K562 (cell line): Measurements from ENCODE around the gene B4GALNT4. TPM values are rescaled to one million over a fixed set of nuclear protein-coding genes. Genes with fewer than 3 reads are reported as not detected.

Source experiments
- CCAR2 ChIP-seq: fragments of 200-400 bp; formaldehyde crosslinking; IDR thresholded peaks from 2 replicates; pipeline ENCODE4 v1.6.1; 2017; ENCODE audit warnings: mild to moderate bottlenecking, low read depth, low read length
- CHAMP1 ChIP-seq: fragments of 450-650 bp; IDR thresholded peaks from 2 replicates; pipeline ENCODE4 v1.6.1; 2016; ENCODE audit warnings: mild to moderate bottlenecking
- ELF2 ChIP-seq: fragments of 250-450 bp; sonication (Bioruptor Pico); IDR thresholded peaks from 2 replicates; pipeline ENCODE4 v1.5.0; 2021; ENCODE audit warnings: mild to moderate bottlenecking
- ELF4 ChIP-seq: fragments of 450-650 bp; formaldehyde crosslinking; IDR thresholded peaks from 2 replicates; pipeline ENCODE4 v1.4.0; 2022; ENCODE audit warnings: missing genetic modification characterization
- GTF2E2 ChIP-seq: fragments of 200-800 bp; sonication (Bioruptor generic); IDR thresholded peaks from 2 replicates; pipeline ENCODE4 v1.6.1; 2016; ENCODE audit warnings: missing genetic modification characterization, missing compliant biosample characterization
- GTF2F1 ChIP-seq: IDR thresholded peaks from 2 replicates; pipeline ENCODE4 v1.6.1; 2011; ENCODE audit warnings: low read depth, low read length, improper control_type of control experiment
- KHSRP ChIP-seq: fragments of 450-650 bp; IDR thresholded peaks from 2 replicates; pipeline ENCODE4 v1.6.1; 2017
- LARP7 ChIP-seq: fragments of 450-650 bp; IDR thresholded peaks from 2 replicates; pipeline ENCODE4 v1.6.1; 2016
- PML ChIP-seq: IDR thresholded peaks from 2 replicates; pipeline ENCODE4 v1.6.1; 2012; ENCODE audit warnings: low read length, inconsistent platforms
- POLR2AphosphoS2 ChIP-seq: IDR thresholded peaks from 2 replicates; pipeline ENCODE4 v1.6.1; 2012; ENCODE audit warnings: low read length, improper control_type of control experiment
- POU5F1 ChIP-seq: fragments of 150-350 bp; IDR thresholded peaks from 2 replicates; pipeline ENCODE4 v1.6.1; 2014; ENCODE audit warnings: borderline replicate concordance, low read length, low read depth, mild to moderate bottlenecking; ENCODE audit not compliant: partially characterized antibody
- PRPF4 ChIP-seq: fragments of 200-400 bp; formaldehyde crosslinking; IDR thresholded peaks from one replicate; pipeline ENCODE4 v1.6.1; 2017; ENCODE audit warnings: low read length, low read depth, mild to moderate bottlenecking; ENCODE audit not compliant: insufficient read depth, poor library complexity, severe bottlenecking
- RFX1 ChIP-seq: fragments of 450-650 bp; IDR thresholded peaks from 2 replicates; pipeline ENCODE4 v1.6.1; 2016; ENCODE audit warnings: mild to moderate bottlenecking, moderate library complexity
- YBX1 ChIP-seq: fragments of 450-650 bp; IDR thresholded peaks from 2 replicates; pipeline ENCODE4 v1.7.1; 2016; ENCODE audit warnings: mild to moderate bottlenecking
- ZNF24 ChIP-seq: fragments of 450-650 bp; IDR thresholded peaks from 2 replicates; pipeline ENCODE4 v1.6.1; 2016
- ZNF277 ChIP-seq: fragments of 250-450 bp; sonication (Bioruptor Pico); IDR thresholded peaks from 2 replicates; pipeline ENCODE4 v1.8.0; 2022; ENCODE audit warnings: inconsistent platforms, mild to moderate bottlenecking, moderate library complexity, borderline replicate concordance
- ZNF280A ChIP-seq: fragments of 450-650 bp; IDR thresholded peaks from 2 replicates; pipeline ENCODE4 v1.6.1; 2018; ENCODE audit warnings: mild to moderate bottlenecking, low read depth; ENCODE audit not compliant: partially characterized antibody
- ZNF707 ChIP-seq: fragments of 250-450 bp; sonication (Bioruptor Pico); conservative IDR thresholded peaks from 2 replicates; pipeline ENCODE4 v1.8.0; 2022; ENCODE audit warnings: inconsistent platforms, mild to moderate bottlenecking, moderate library complexity
- ZNF764 ChIP-seq: fragments of 250-450 bp; sonication (Bioruptor Pico); IDR thresholded peaks from 2 replicates; pipeline ENCODE4 v1.4.0; 2020; ENCODE audit warnings: low read depth, mild to moderate bottlenecking, moderate library complexity
- polyA plus RNA-seq, 8 experiments: library from polyadenylated mRNA; depleted of rRNA in 4 of 8; stranded (reverse) in 5 of 8; unstranded in 3 of 8; fragments of >200 nt; fragmentation: Nextera tagmentation in 2 of 8; fragmentation: Illumina TruSeq in 1 of 8; extraction: Ambion mirVana in 2 of 8; extraction: Trizol in 1 of 8; gene quantifications; 2 replicates each; pipeline versions ENCODE4 v1.2.1 to v1.2.3, GENCODE V29; 2011 to 2014; ENCODE audit warnings: inconsistent platforms in 1 of 8, missing spikeins in 1 of 8
- total RNA-seq, 7 experiments: library from RNA; depleted of rRNA in 6 of 7; stranded (reverse); fragments of >200 nt in 6 of 7; fragmentation: Illumina TruSeq in 2 of 7; extraction: Trizol in 2 of 7; gene quantifications; 2 replicates each; pipeline versions ENCODE4 v1.2.1 to v1.2.3, GENCODE V29; 2011 to 2021; ENCODE audit warnings: low replicate concordance in 1 of 7
- TF ChIP-seq, protein P1 (sequence below), 2 experiments: fragments of 450-650 bp; IDR thresholded peaks; 2 replicates each; pipeline ENCODE4 v1.6.1; 2018; ENCODE audit warnings: mild to moderate bottlenecking in 2 of 2, low read depth in 1 of 2; ENCODE audit not compliant: partially characterized antibody in 2 of 2

B4GALNT4 gene
- total and polyA plus RNA-seq, 9 of the 15 experiments (the other 6 are each of a cell fraction or from before 2014, with no cell fraction given), result 0.20 to 37.1 (median 10.8) TPM; not detected in 1

GRCh38 chr11:355581-356458, 13.5 kb upstream of the B4GALNT4 start (continued):
- TF ChIP-seq CHAMP1 (no peak), CCAR2 (no peak), ZNF707 (CRISPR knock-in tag) (no peak), YBX1 (no peak), POLR2AphosphoS2 (no peak), ZNF24 (no peak), GTF2F1 (no peak), LARP7 (no peak), PML (no peak), ZNF764 (no peak), PRPF4 (no peak), ELF4 (CRISPR knock-in tag) (no peak), RFX1 (no peak), POU5F1 (no peak), KHSRP (no peak), ELF2 (CRISPR knock-in tag) (peak; percentile 72; the same call in 1 of the 2 replicates), GTF2E2 (tag) (no peak), ZNF280A (no peak), ZNF277 (CRISPR knock-in tag) (no peak)
- TF ChIP-seq, protein P1, sequence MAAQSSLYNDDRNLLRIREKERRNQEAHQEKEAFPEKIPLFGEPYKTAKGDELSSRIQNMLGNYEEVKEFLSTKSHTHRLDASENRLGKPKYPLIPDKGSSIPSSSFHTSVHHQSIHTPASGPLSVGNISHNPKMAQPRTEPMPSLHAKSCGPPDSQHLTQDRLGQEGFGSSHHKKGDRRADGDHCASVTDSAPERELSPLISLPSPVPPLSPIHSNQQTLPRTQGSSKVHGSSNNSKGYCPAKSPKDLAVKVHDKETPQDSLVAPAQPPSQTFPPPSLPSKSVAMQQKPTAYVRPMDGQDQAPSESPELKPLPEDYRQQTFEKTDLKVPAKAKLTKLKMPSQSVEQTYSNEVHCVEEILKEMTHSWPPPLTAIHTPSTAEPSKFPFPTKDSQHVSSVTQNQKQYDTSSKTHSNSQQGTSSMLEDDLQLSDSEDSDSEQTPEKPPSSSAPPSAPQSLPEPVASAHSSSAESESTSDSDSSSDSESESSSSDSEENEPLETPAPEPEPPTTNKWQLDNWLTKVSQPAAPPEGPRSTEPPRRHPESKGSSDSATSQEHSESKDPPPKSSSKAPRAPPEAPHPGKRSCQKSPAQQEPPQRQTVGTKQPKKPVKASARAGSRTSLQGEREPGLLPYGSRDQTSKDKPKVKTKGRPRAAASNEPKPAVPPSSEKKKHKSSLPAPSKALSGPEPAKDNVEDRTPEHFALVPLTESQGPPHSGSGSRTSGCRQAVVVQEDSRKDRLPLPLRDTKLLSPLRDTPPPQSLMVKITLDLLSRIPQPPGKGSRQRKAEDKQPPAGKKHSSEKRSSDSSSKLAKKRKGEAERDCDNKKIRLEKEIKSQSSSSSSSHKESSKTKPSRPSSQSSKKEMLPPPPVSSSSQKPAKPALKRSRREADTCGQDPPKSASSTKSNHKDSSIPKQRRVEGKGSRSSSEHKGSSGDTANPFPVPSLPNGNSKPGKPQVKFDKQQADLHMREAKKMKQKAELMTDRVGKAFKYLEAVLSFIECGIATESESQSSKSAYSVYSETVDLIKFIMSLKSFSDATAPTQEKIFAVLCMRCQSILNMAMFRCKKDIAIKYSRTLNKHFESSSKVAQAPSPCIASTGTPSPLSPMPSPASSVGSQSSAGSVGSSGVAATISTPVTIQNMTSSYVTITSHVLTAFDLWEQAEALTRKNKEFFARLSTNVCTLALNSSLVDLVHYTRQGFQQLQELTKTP (IDR thresholded peaks at IDR 0.05; ENCODE audit: low read depth in 1 of 2, partially characterized antibody in 2 of 2), result no peak
